Transverse colon (tissue), 4 donors: ENCODE results near the gene PRM1.

Source experiments
- POLR2A ChIP-seq: fragments of 450-650 bp; IDR thresholded peaks from one replicate; pipeline ENCODE4 v1.6.1; 2016; ENCODE audit warnings: antibody characterized with exemption, mild to moderate bottlenecking, moderate library complexity
- POLR2AphosphoS5 ChIP-seq, 3 donors: sonication (generic); formaldehyde crosslinking; IDR thresholded peaks; one replicate each; pipeline ENCODE4 v1.6.1; 2016; ENCODE audit warnings: antibody characterized with exemption in 3 of 3
- TF ChIP-seq, protein P1 (sequence below), 5 experiments: fragments of 200-600 bp in 3 of 5; fragments of 450-650 bp in 2 of 5; sonication (generic) in 3 of 5; IDR thresholded peaks; 1 replicate in 2 of 5; 2 replicates in 3 of 5; pipeline ENCODE4 v1.5.1; 2016 to 2017; ENCODE audit warnings: antibody characterized with exemption in 5 of 5, inconsistent platforms in 3 of 5, mild to moderate bottlenecking in 2 of 5, moderate library complexity in 1 of 5

DNA sequence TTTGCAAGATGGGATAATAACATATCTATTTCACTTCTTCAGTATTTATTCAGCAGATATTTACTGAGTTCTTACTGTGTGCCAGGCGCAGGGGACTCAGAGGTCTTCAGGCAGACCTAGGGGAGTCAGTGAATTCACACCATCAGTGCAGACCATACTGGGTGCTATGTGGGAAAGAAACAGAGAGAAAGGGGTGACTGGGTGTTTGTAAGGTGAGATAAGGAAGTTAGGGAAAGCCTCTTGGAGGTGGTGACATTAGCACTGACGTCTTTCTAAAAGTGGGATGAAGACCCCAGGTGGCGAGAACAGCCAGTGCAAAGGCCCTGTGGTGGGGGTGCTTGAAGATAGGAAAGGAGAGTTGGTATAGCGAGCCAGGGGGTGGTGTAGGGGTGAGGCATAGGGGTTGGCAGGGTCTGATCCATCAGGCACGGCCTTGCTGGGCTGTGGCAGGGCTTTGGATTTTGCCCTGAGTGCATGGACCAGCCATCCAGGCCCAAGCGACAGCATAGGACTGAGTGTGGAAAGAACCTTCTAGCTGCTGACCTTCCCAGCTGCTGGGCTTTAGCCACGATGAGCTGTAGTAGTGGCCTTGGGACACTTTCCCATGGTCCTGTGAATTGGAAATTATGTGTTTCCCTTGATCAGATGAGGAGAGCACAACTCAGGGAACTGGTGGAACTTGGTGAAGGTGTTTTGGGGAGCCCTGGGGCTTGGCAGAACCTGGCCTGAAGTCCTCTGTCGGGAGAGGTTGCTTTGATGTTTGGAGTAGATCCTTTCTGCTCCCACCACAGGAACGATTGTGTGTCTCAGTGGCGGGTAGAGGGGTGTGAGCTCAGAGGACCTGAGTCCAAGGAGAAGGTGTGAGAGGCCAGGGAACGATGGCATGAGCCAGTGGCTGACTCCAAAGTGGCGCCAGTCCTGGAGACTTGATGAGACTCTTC is 21.2 kb downstream of the PRM1 start:
- TF ChIP-seq, protein P1, sequence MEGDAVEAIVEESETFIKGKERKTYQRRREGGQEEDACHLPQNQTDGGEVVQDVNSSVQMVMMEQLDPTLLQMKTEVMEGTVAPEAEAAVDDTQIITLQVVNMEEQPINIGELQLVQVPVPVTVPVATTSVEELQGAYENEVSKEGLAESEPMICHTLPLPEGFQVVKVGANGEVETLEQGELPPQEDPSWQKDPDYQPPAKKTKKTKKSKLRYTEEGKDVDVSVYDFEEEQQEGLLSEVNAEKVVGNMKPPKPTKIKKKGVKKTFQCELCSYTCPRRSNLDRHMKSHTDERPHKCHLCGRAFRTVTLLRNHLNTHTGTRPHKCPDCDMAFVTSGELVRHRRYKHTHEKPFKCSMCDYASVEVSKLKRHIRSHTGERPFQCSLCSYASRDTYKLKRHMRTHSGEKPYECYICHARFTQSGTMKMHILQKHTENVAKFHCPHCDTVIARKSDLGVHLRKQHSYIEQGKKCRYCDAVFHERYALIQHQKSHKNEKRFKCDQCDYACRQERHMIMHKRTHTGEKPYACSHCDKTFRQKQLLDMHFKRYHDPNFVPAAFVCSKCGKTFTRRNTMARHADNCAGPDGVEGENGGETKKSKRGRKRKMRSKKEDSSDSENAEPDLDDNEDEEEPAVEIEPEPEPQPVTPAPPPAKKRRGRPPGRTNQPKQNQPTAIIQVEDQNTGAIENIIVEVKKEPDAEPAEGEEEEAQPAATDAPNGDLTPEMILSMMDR (IDR thresholded peaks at IDR 0.05): no peak
- TF ChIP-seq POLR2A (no peak), POLR2AphosphoS5 (IDR thresholded peaks at IDR 0.05) (no peak)
